AG04449 (cell line): ENCODE results near the gene RANBP10.
"Not testable (repeated sequence)": the region's sequence is repeated elsewhere in the genome, so short reads cannot be mapped to it uniquely, and the experiment has no call there.

Experiments
- CTCF ChIA-PET: fragments of 350-600 bp; formaldehyde crosslinking; extraction: SDS; loops from one replicate; lab custom pipeline; 2021; ENCODE audit warnings: antibody characterized with exemption; lab: Yijun Ruan, JAX
- POLR2A ChIA-PET: fragments of 400-600, 350-600 bp; formaldehyde crosslinking; extraction: SDS; loops from one replicate; lab custom pipeline; 2020; ENCODE audit warnings: antibody characterized with exemption, inconsistent platforms; lab: Yijun Ruan, JAX
- DNase-seq: peaks from one replicate; pipeline ENCODE4 v3.0.0-alpha.2; 2010; ENCODE audit warnings: low read depth, low spot score
- H3K4me3 ChIP-seq: 2 replicates; pipeline ENCODE4 v1.5.1; 2011; ENCODE audit warnings: low read depth, mild to moderate bottlenecking, control low read depth, low read length
- TF ChIP-seq, protein P1 (sequence below): IDR thresholded peaks from one replicate; pipeline ENCODE4 v1.5.1; 2011; ENCODE audit warnings: mild to moderate bottlenecking, moderate library complexity, low read length, control low read depth, inconsistent platforms; ENCODE audit not compliant: insufficient read depth; ENCODE audit errors: missing control alignments

The RANBP10 gene

GRCh38 chr16:67842509-67843342, 36.4 kb upstream of the RANBP10 start:
- ChIA-PET POLR2A (no interaction called here), CTCF (interaction anchor here (1.1 to 4.3 kb wide), 6 partner anchors 9 to 86 kb away, joined by 3 to 21 read pairs (median 6); partner anchors contain the start of gene NRN1L)
- DNase-seq: no peak
- peak overlapping the region; percentile 97 for H3K4me3 ChIP-seq
- TF ChIP-seq, protein P1, sequence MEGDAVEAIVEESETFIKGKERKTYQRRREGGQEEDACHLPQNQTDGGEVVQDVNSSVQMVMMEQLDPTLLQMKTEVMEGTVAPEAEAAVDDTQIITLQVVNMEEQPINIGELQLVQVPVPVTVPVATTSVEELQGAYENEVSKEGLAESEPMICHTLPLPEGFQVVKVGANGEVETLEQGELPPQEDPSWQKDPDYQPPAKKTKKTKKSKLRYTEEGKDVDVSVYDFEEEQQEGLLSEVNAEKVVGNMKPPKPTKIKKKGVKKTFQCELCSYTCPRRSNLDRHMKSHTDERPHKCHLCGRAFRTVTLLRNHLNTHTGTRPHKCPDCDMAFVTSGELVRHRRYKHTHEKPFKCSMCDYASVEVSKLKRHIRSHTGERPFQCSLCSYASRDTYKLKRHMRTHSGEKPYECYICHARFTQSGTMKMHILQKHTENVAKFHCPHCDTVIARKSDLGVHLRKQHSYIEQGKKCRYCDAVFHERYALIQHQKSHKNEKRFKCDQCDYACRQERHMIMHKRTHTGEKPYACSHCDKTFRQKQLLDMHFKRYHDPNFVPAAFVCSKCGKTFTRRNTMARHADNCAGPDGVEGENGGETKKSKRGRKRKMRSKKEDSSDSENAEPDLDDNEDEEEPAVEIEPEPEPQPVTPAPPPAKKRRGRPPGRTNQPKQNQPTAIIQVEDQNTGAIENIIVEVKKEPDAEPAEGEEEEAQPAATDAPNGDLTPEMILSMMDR: peak; percentile 44

- CTCF ChIA-PET: interaction anchor here (0.6 to 3.1 kb wide), 10 partner anchors 8 to 174 kb away, joined by 3 to 24 read pairs (median 6); no protein-coding TSS in a partner anchor
- peak within 1 kb of the TSS; percentile 97 for H3K4me3 ChIP-seq
- POLR2A ChIA-PET: no interaction called here
- TF ChIP-seq, protein P1: peak; percentile 90
- DNase-seq: no peak
These were observed 35.6 kb upstream of the RANBP10 start, which contains the start of gene THAP11 for GRCh38 chr16:67841816-67842508. TSS of gene THAP11 (plus strand) at chr16:67842320. CDS start at chr16:67842555, 235 bp downstream.

GRCh38 chr16:67841198-67841815, 34.9 kb upstream of the RANBP10 start:
- CTCF ChIA-PET: interaction anchor here (0.5 to 3.1 kb wide), 14 partner anchors 8 to 321 kb away, joined by 3 to 24 read pairs (median 4); no protein-coding TSS in a partner anchor
- peak overlapping the region; percentile 41 for H3K4me3 ChIP-seq

DNA sequence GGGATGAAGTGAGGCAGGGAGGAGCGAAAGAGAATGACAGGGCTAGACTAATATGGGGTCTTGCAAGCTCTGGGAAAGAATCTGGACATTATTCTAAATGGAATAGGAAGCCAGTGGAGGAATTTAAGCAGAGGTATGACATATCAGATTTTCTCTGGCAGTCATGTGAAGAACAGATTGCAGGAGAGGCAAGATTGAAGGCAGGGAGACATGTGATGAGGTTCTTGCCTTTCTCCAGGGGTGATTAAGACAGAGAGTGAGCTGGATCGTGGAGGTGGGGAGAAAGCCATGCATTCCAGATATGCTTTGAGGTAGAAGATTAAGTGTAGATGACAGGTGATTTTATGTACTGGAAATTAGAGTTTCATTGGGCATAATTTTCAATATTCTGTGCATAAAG, 31.5 kb upstream of the RANBP10 start:
- CTCF ChIA-PET: interaction anchor here (0.6 to 13.4 kb wide), 7 partner anchors 9 to 317 kb away, joined by 3 to 181 read pairs (median 4); partner anchors contain the start of genes NRN1L and NUTF2

More at GRCh38 chr16:67841198-67841815, 34.9 kb upstream of the RANBP10 start:
- DNase-seq: no peak
- TF ChIP-seq, protein P1: no peak
- POLR2A ChIA-PET: interaction anchor here (0.6 kb wide), 1 partner anchor 23 kb away, joined by 3 read pairs; no protein-coding TSS in a partner anchor

DNA sequence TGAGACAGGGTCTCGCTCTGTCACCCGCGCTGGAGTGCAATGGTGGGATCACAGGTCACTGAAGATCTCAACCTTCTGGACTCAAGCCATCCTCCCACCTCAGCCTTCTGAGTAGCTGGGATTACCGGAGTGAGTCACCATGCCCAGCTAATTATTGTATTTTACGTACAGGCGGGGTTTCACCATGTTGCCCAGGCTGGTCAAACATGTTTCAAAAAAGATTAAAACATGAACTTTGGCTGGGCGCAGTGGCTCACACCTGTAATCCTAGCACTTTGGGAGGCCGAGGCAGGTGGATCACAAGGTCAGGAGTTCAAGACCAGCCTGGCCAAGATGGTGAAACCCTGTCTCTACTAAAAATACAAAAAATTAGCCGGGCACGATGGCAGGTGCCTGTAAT, 30.8 kb upstream of the RANBP10 start:
- POLR2A ChIA-PET, DNase-seq, H3K4me3 ChIP-seq: not testable (repeated sequence)
- CTCF ChIA-PET: interaction anchor here (0.7 to 13.4 kb wide), 6 partner anchors 9 to 164 kb away, joined by 3 to 181 read pairs (median 3); partner anchors contain the start of genes NRN1L and NUTF2

More for the DNA sequence above, 31.5 kb upstream of the RANBP10 start:
- no peak overlapping the region for H3K4me3 ChIP-seq
- TF ChIP-seq, protein P1: no peak
- DNase-seq: no peak
- POLR2A ChIA-PET: no interaction called here

- ChIA-PET CTCF (interaction anchor here (0.7 to 13.4 kb wide), 4 partner anchors 9 to 25 kb away, joined by 3 to 181 read pairs (median 12); no protein-coding TSS in a partner anchor), POLR2A (interaction anchor here (0.9 to 1.9 kb wide), 5 partner anchors 10 to 126 kb away, joined by 3 to 8 read pairs (median 6); partner anchors contain the start of genes RANBP10 and TSNAXIP1)
- TF ChIP-seq, protein P1: no peak
- DNase-seq: no peak
- H3K4me3 ChIP-seq: peak overlapping the region; percentile 83
These were observed 27.9 kb upstream of the RANBP10 start for GRCh38 chr16:67834242-67834614.
